ENCODE data around the gene CATSPERB.
"Not testable (repeated sequence)": the region's sequence is repeated elsewhere in the genome, so short reads cannot be mapped to it uniquely, and the experiment has no call there.

The CATSPERB gene

GRCh38 chr14:91708795-91709194, 23.1 kb downstream of the CATSPERB start:
- TF ChIP-seq CTCF (IDR thresholded peaks at IDR 0.05; ENCODE audit: insufficient read depth, low read length, missing control alignments): no peak
- H3K4me3 ChIP-seq (ENCODE audit: low read depth, low read length): no peak overlapping the region
- POLR2A ChIA-PET: no interaction called here
- DNase-seq (ENCODE audit: low read depth, low spot score): no peak
- CTCF ChIA-PET: no interaction called here

- CTCF ChIA-PET: no interaction called here
These were observed 24.9 kb downstream of the CATSPERB start for GRCh38 chr14:91706996-91707395.

GRCh38 chr14:91694643-91695042, 37.2 kb downstream of the CATSPERB start:
- no peak for TF ChIP-seq CTCF (IDR thresholded peaks at IDR 0.05; ENCODE audit: insufficient read depth, low read length, missing control alignments)
- DNase-seq (ENCODE audit: low read depth, low spot score): no peak
- no peak overlapping the region for H3K4me3 ChIP-seq (ENCODE audit: low read depth, low read length)
- ChIA-PET CTCF (no interaction called here), POLR2A (no interaction called here)

More at GRCh38 chr14:91706996-91707395, 24.9 kb downstream of the CATSPERB start:
- H3K4me3 ChIP-seq (ENCODE audit: low read depth, low read length): no peak overlapping the region
- no peak for TF ChIP-seq CTCF (IDR thresholded peaks at IDR 0.05; ENCODE audit: insufficient read depth, low read length, missing control alignments)
- no peak for DNase-seq (ENCODE audit: low read depth, low spot score)
- POLR2A ChIA-PET: no interaction called here

- TF ChIP-seq CTCF (IDR thresholded peaks at IDR 0.05; ENCODE audit: insufficient read depth, low read length, missing control alignments): no peak
- POLR2A ChIA-PET: no interaction called here
- CTCF ChIA-PET: no interaction called here
- no peak for DNase-seq (ENCODE audit: low read depth, low spot score)
- no peak overlapping the region for H3K4me3 ChIP-seq (ENCODE audit: low read depth, low read length)
These were observed 38.5 kb downstream of the CATSPERB start for GRCh38 chr14:91693346-91693745.

- ChIA-PET CTCF (no interaction called here), POLR2A (no interaction called here)
- H3K4me3 ChIP-seq (ENCODE audit: low read depth, low read length): no peak overlapping the region
- no peak for TF ChIP-seq CTCF (IDR thresholded peaks at IDR 0.05; ENCODE audit: insufficient read depth, low read length, missing control alignments)
- no peak for DNase-seq (ENCODE audit: low read depth, low spot score)
These were observed 39.8 kb downstream of the CATSPERB start for GRCh38 chr14:91692075-91692474.

GRCh38 chr14:91689608-91690007, 42.3 kb downstream of the CATSPERB start:
- no peak for DNase-seq (ENCODE audit: low read depth, low spot score)
- H3K4me3 ChIP-seq (ENCODE audit: low read depth, low read length): no peak overlapping the region
- TF ChIP-seq CTCF (IDR thresholded peaks at IDR 0.05; ENCODE audit: insufficient read depth, low read length, missing control alignments): no peak
- POLR2A ChIA-PET: no interaction called here
- CTCF ChIA-PET: no interaction called here

GRCh38 chr14:91687436-91687835, 44.5 kb downstream of the CATSPERB start:
- POLR2A ChIA-PET; CTCF ChIA-PET; DNase-seq (ENCODE audit: low read depth, low spot score); H3K4me3 ChIP-seq (ENCODE audit: low read depth, low read length): not testable (repeated sequence)
